ENCODE data around the gene BAIAP2. TPM values are rescaled to one million over a fixed set of nuclear protein-coding genes. Genes with fewer than 3 reads are reported as not detected.

BAIAP2 gene
- total RNA-seq, 3 donors from 2014 or later: 4.7 to 9.2 (median 7.4) TPM

DNA sequence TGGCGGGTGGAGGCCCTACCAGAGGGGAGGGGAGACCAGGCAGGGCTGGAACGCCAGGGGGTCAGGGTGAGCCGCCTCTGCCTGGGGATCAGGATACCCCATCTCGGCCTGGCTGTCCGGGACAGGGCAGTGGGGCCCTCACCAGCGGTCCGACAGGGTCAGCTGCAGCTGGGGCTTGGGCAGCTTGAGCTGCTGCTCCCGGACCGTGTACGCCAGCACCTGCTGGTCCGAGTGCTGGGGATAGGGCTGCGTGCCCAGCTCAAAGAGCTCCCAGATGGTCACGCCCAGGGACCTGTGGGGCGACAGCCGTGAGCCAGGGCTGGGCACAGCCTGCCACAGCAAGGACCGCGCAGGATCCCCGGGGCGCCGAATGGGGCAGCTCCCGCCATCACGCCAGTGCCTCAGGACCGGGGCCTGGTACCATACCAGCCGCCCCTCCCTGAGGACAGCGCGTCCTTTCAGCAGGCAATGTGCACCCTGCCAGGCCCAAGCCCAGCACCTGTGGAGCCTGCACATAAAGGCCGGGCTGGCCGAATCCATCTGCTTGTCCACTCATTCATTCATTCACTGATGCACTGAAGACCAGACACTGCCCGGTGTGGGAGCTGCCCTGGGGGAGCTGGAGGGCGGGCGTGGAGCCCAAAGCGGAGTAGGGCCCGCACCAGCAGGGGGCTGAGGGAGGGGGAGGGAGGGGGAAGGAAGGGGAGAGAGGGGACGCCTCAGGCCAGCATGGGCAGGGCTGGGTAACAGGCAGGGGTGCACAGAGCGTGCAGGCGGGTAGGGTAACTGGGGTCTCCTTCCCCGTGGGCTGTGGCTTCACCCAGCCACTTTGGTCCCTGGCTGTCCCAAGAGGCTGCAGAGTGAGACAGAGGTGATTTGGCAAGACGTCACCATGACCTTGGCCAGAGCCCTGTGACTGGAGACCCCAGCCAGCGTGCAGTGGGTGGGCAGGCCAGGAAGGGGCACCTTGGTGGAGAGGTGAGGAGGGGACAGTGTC lies 88.4 kb downstream of the BAIAP2 start:
- H3K36me3 Mint-ChIP-seq (ENCODE audit: insufficient read depth): no peaks in the 10 kb centered on the region
- H3K4me1 Mint-ChIP-seq (ENCODE audit: low read depth): no peaks in the 10 kb centered on the region
- H3K27me3 Mint-ChIP-seq (ENCODE audit: low read depth): no peaks in the 10 kb centered on the region
- ATAC-seq (no peak), DNase-seq (no peak)
- H3K4me3 Mint-ChIP-seq: no peak overlapping the region
- H3K9me3 Mint-ChIP-seq: no peaks in the 10 kb centered on the region

DNA sequence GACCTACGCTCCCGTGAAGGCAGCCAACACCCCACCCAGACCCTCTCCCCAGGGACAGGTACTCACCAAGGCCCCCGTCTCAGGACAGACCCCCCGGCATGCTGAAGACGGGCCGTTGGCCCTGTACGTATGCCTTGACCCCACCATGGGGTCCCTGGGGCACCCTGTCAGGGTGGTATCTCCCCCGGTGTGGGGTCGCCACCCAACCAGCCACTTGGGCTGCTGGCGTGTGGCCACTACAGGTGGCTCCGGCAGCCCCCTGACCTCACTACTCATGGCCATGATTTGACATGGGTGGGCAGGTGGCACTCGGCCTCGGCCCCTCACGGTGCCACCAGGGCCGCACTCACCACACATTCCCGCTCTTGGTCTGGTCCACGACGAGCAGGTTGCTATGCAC lies 89.4 kb downstream of the BAIAP2 start:
- Mint-ChIP-seq H3K4me1 (ENCODE audit: low read depth) (no peaks in the 10 kb centered on the region), H3K36me3 (ENCODE audit: insufficient read depth) (no peaks in the 10 kb centered on the region), H3K9me3 (no peaks in the 10 kb centered on the region), H3K4me3 (no peak overlapping the region), H3K27me3 (ENCODE audit: low read depth) (no peaks in the 10 kb centered on the region)
- DNase-seq (no peak), ATAC-seq (no peak)

- Mint-ChIP-seq H3K4me3 (no peak overlapping the region), H3K27me3 (ENCODE audit: low read depth) (no peaks in the 10 kb centered on the region), H3K9me3 (no peaks in the 10 kb centered on the region), H3K36me3 (ENCODE audit: insufficient read depth) (no peaks in the 10 kb centered on the region), H3K4me1 (ENCODE audit: low read depth) (no peaks in the 10 kb centered on the region)
- DNase-seq: no peak
- ATAC-seq: no peak
Measured at GRCh38 chr17:81125573-81126081, 90.7 kb downstream of the BAIAP2 start.

DNA sequence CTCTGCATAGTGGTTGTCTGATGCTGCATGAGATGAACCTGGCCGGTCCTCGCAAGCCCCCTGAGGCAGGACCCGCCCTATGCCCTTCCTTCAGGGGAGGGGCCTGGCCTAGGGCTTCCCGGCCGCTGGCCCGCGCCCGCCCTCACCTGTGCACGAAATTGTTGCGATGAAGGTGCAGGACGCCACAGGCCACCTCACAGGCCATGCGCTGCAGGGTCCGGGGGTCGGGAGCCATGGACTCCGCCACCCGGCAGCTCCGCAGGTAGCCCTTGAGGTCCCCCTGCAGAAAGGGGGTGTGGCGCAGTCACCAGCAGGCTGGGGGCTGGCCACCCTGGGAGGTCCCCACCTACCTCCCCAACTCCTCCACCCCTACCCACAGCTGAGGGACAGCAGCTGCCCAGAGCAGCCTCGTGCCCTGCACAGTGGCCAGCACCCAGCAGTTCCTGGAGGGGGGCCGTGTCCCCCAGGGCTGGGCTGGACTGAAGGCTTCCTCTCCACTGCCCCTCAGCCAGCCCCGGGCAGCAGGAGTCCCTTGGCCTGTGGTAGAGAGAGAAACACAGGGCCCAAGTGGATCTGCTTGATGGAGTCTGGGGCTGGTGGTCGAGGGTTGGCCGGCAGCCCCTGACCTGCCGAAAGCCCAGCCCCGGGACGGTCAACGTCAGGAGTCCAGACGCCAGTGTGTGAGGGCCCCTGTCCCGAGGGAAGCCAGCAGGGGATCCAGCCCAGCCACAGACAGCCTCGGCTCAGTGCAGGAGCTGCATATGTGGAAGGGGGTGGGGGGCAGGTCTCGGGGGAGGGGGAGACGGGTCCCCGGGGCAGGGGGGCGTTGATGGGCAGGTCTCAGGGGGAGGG lies 91.6 kb downstream of the BAIAP2 start:
- Mint-ChIP-seq H3K4me1 (ENCODE audit: low read depth) (no peaks in the 10 kb centered on the region), H3K9me3 (no peaks in the 10 kb centered on the region), H3K36me3 (ENCODE audit: insufficient read depth) (no peaks in the 10 kb centered on the region), H3K27me3 (ENCODE audit: low read depth) (no peaks in the 10 kb centered on the region), H3K4me3 (no peak overlapping the region)
- ATAC-seq: no peak
- no peak for DNase-seq

GRCh38 chr17:81127133-81127455 lies 92.1 kb downstream of the BAIAP2 start:
- H3K4me1 Mint-ChIP-seq (ENCODE audit: low read depth): no peaks in the 10 kb centered on the region

DNA sequence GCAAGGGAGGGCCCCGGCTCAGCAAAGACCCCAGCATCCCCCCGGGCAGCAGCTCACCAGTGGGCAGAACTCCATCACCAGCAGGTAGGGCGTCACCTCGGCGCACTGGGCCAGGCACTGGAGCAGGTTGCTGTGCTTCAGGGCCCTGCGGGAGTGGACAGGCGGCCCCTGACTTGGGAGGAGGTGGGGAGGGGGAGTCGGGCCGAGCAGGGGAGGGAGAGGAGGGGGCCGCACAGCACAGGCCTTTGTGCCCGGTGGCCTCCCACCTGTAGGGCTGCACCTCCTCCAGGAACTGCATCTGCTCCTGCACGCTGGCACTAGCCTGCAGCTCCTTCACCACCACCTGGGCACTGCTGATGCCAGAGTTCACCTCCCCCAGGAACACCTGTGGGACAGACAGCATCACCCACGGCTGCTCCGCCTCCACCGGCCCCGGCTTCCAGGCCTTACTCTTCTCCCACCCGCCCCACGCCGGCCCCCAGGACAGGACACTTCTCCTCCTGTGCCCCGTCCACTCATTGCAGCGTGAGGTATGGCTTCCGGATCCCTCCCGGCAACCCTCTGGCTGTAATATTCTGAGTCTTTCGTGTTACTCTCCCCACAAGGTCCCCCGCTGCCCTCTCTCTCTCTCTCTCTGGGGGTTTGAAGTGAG lies 92.7 kb downstream of the BAIAP2 start:
- H3K36me3 Mint-ChIP-seq (ENCODE audit: insufficient read depth): no peaks in the 10 kb centered on the region
- H3K4me1 Mint-ChIP-seq (ENCODE audit: low read depth): no peaks in the 10 kb centered on the region
- H3K9me3 Mint-ChIP-seq: no peaks in the 10 kb centered on the region
- no peak overlapping the region for H3K4me3 Mint-ChIP-seq
- DNase-seq (no peak), ATAC-seq (no peak)
- H3K27me3 Mint-ChIP-seq (ENCODE audit: low read depth): no peaks in the 10 kb centered on the region

More at GRCh38 chr17:81127133-81127455, 92.1 kb downstream of the BAIAP2 start:
- Mint-ChIP-seq H3K27me3 (ENCODE audit: low read depth) (no peaks in the 10 kb centered on the region), H3K36me3 (ENCODE audit: insufficient read depth) (no peaks in the 10 kb centered on the region), H3K4me3 (no peak overlapping the region), H3K9me3 (no peaks in the 10 kb centered on the region)
- DNase-seq (no peak), ATAC-seq (no peak)

DNA sequence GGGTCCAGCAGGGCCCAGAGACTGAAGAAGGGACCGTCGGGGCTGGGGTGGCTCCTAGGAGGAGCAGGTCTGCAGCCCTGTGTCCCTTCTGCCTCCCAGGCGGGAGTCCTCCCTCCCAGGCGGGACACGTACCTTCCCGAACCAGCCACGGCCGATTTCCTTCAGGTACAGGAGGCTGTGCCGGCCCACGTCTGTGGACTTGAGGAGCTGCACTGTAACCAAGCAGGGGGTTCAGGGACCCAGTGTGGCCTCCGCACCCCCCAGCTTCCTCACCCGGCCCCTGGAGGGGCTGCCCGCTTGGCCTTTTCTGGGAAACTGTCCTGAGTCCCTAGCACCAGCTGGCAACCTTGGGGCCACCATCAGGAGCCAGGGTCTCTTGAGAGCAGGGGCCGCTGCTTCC lies 93.4 kb downstream of the BAIAP2 start:
- no peak for DNase-seq
- H3K4me3 Mint-ChIP-seq: no peak overlapping the region
- H3K4me1 Mint-ChIP-seq (ENCODE audit: low read depth): no peaks in the 10 kb centered on the region
- no peaks in the 10 kb centered on the region for H3K27me3 Mint-ChIP-seq (ENCODE audit: low read depth)
- H3K9me3 Mint-ChIP-seq: no peaks in the 10 kb centered on the region
- no peaks in the 10 kb centered on the region for H3K36me3 Mint-ChIP-seq (ENCODE audit: insufficient read depth)
- no peak for ATAC-seq

- no peak for ATAC-seq
- Mint-ChIP-seq H3K9me3 (no peaks in the 10 kb centered on the region), H3K4me1 (ENCODE audit: low read depth) (no peaks in the 10 kb centered on the region), H3K4me3 (no peak overlapping the region), H3K27me3 (ENCODE audit: low read depth) (no peaks in the 10 kb centered on the region), H3K36me3 (ENCODE audit: insufficient read depth) (no peaks in the 10 kb centered on the region)
- DNase-seq: no peak
Measured at GRCh38 chr17:81128774-81129173, 93.8 kb downstream of the BAIAP2 start.

DNA sequence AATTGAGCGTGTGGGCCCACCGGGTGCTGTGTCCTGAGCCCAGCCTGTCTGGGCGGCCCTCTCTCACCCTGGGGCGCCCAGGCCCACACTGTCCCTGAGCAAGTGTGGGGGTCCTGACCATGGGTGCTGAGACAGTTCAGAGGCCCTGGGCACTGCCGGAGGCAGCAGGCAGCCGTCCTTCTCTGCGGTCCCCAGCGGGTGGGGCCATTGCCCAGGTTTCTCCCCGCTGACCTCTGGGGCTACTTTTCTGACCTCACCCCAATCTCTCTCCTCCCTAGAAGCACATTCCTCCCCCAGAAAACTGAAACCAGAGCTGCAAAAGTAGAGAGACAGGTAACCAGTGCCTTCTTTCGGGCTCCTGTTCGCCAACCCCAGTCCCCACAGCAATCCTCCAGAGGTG lies 94.3 kb downstream of the BAIAP2 start:
- ATAC-seq (no peak), DNase-seq (no peak)
- H3K4me3 Mint-ChIP-seq: no peak overlapping the region
- H3K36me3 Mint-ChIP-seq (ENCODE audit: insufficient read depth): no peaks in the 10 kb centered on the region
- H3K27me3 Mint-ChIP-seq (ENCODE audit: low read depth): no peaks in the 10 kb centered on the region
- H3K9me3 Mint-ChIP-seq: no peaks in the 10 kb centered on the region
- H3K4me1 Mint-ChIP-seq (ENCODE audit: low read depth): no peaks in the 10 kb centered on the region

GRCh38 chr17:81129711-81130367 lies 94.9 kb downstream of the BAIAP2 start:
- no peak overlapping the region for H3K4me3 Mint-ChIP-seq
- ATAC-seq (no peak), DNase-seq (no peak)
- no peaks in the 10 kb centered on the region for H3K9me3 Mint-ChIP-seq
- no peaks in the 10 kb centered on the region for H3K27me3 Mint-ChIP-seq (ENCODE audit: low read depth)
- no peaks in the 10 kb centered on the region for H3K4me1 Mint-ChIP-seq (ENCODE audit: low read depth)
- H3K36me3 Mint-ChIP-seq (ENCODE audit: insufficient read depth): no peaks in the 10 kb centered on the region

DNA sequence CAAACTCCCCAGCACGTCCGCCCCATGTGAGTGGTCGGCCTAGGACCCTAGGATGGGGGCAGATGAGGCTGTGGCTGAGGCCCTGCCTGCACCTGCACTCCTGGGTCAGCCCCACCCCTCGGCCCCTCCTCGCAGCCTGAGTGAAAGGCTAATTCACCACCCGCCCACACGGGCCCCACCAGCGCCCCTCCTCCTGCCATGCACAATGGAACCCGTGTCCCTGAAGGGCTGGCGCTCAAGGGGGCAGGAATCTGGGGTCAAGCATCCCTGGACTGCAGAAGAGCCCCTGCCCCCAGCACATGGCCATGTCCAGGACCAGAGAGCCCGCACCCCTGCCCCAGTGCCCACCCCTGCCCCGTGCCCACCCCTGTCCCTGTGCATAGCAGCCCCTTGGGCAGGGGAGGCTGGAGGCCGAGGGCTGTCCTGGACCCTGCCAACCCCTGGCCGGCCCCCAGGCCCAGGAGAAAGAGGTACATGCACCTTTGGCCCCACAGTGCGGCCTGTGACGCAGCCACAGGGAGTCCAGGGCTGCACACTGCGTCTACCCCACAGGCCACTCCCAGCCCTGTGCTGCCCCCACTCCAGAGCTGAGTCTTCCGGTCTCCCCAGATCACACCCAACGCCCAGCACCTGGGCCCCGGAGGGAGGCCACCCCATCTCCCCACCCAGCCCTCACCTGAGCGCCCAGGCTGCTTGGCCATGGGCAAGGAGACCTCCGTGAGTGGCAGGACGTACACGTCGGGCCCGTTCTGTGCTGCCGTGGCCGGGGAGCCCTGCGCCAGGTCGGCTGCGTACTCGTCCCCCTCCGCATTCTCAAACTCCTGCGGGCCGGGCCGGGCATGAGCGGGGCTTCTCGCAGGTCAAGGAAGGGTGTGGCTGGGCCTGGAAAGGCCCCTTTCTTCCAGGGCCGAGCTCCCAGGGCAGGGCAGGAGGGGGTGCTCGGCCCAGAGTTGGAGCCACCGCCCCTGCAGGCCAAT lies 95.7 kb downstream of the BAIAP2 start:
- no peaks in the 10 kb centered on the region for H3K36me3 Mint-ChIP-seq (ENCODE audit: insufficient read depth)
- H3K9me3 Mint-ChIP-seq: no peaks in the 10 kb centered on the region
- no peaks in the 10 kb centered on the region for H3K27me3 Mint-ChIP-seq (ENCODE audit: low read depth)
- H3K4me3 Mint-ChIP-seq: no peak overlapping the region
- ATAC-seq: no peak
- DNase-seq: no peak
- H3K4me1 Mint-ChIP-seq (ENCODE audit: low read depth): no peaks in the 10 kb centered on the region

- Mint-ChIP-seq H3K9me3 (no peaks in the 10 kb centered on the region), H3K27me3 (ENCODE audit: low read depth) (no peaks in the 10 kb centered on the region), H3K36me3 (ENCODE audit: insufficient read depth) (no peaks in the 10 kb centered on the region), H3K4me3 (no peak overlapping the region), H3K4me1 (ENCODE audit: low read depth) (no peaks in the 10 kb centered on the region)
- ATAC-seq (no peak), DNase-seq (no peak)
Measured at GRCh38 chr17:81131486-81132196, 96.7 kb downstream of the BAIAP2 start.

GRCh38 chr17:81132197-81132540 lies 97.2 kb downstream of the BAIAP2 start:
- ATAC-seq (no peak), DNase-seq (no peak)
- H3K4me1 Mint-ChIP-seq (ENCODE audit: low read depth): no peaks in the 10 kb centered on the region
- no peaks in the 10 kb centered on the region for H3K36me3 Mint-ChIP-seq (ENCODE audit: insufficient read depth)
- no peak overlapping the region for H3K4me3 Mint-ChIP-seq
- H3K27me3 Mint-ChIP-seq (ENCODE audit: low read depth): no peaks in the 10 kb centered on the region
- H3K9me3 Mint-ChIP-seq: no peaks in the 10 kb centered on the region

All from activated T-cell treated with anti-CD3 and anti-CD28 coated beads, Interleukin-2, amount 50 U/mL, for 4 hours (primary cell).